Spleen (tissue), 11 donors: ENCODE results near the gene ATG16L1. TPM values are rescaled to one million over a fixed set of nuclear protein-coding genes. Genes with fewer than 3 reads are reported as not detected.

Experiments used
- DNase-seq: peaks from one replicate; pipeline ENCODE4 v3.0.0-alpha.2; 2020
- H3K27ac ChIP-seq, 8 donors: fragments of 200-600 bp; sonication (generic) in 7 of 8; 1 replicate in 4 of 8; 2 replicates in 4 of 8; pipeline versions ENCODE4 v1.5.0 to v1.8.0; 2016 to 2021; ENCODE audit warnings: inconsistent platforms in 4 of 8, mild to moderate bottlenecking in 4 of 8, moderate library complexity in 1 of 8
- H3K27me3 ChIP-seq, 7 donors: fragments of 200-600 bp; sonication (generic) in 6 of 7; replicated peaks in 1 of 7; 1 replicate in 4 of 7; 2 replicates in 3 of 7; pipeline versions ENCODE4 v1.5.0 to v1.8.0; 2016 to 2021; ENCODE audit warnings: inconsistent platforms in 3 of 7, mild to moderate bottlenecking in 1 of 7
- H3K36me3 ChIP-seq, 6 donors: fragments of 200-600 bp; sonication (generic) in 5 of 6; 1 replicate in 4 of 6; 2 replicates in 2 of 6; pipeline versions ENCODE4 v1.5.0 to v1.8.0; 2016 to 2021; ENCODE audit warnings: inconsistent platforms in 2 of 6
- H3K4me1 ChIP-seq, 6 donors: fragments of 200-600 bp; sonication (generic) in 5 of 6; 1 replicate in 3 of 6; 2 replicates in 3 of 6; pipeline versions ENCODE4 v1.5.0 to v1.8.0; 2016 to 2021; ENCODE audit warnings: inconsistent platforms in 3 of 6
- H3K4me3 ChIP-seq, 8 donors: fragments of 200-600 bp; sonication (generic) in 7 of 8; 1 replicate in 4 of 8; 2 replicates in 4 of 8; pipeline versions ENCODE4 v1.5.0 to v1.8.0; 2016 to 2021; ENCODE audit warnings: inconsistent platforms in 4 of 8, mild to moderate bottlenecking in 4 of 8, moderate library complexity in 2 of 8
- H3K9me3 ChIP-seq, 8 donors: fragments of 200-600 bp; sonication (generic) in 7 of 8; 1 replicate in 4 of 8; 2 replicates in 4 of 8; pipeline versions ENCODE4 v1.5.0 to v1.8.0; 2016 to 2021; ENCODE audit warnings: inconsistent platforms in 4 of 8
- CTCF ChIP-seq, 11 experiments: fragments of 200-600 bp in 7 of 11; fragments of 450-650 bp in 4 of 11; sonication (generic) in 4 of 11; IDR thresholded peaks in 8 of 11; conservative IDR thresholded peaks in 3 of 11; 1 replicate in 7 of 11; 2 replicates in 4 of 11; pipeline versions ENCODE4 v1.4.0 to v1.8.0; 2016 to 2021; ENCODE audit warnings: antibody characterized with exemption in 11 of 11, inconsistent platforms in 4 of 11, mild to moderate bottlenecking in 1 of 11
- POLR2A ChIP-seq, 3 donors: fragments of 450-650 bp; IDR thresholded peaks; one replicate each; pipeline ENCODE4 v1.5.1; 2017; ENCODE audit warnings: antibody characterized with exemption in 3 of 3, mild to moderate bottlenecking in 1 of 3
- POLR2AphosphoS5 ChIP-seq, 3 donors: sonication (generic); formaldehyde crosslinking; IDR thresholded peaks; one replicate each; pipeline ENCODE4 v1.5.1; 2017; ENCODE audit warnings: antibody characterized with exemption in 3 of 3
- WGBS, 5 donors: extraction: QIAGEN DNeasy Blood & Tissue Kit in 3 of 5; methylation state at CpG; one replicate each; pipeline versions ENCODE4 v1.1.5 to v1.1.7; 2013 to 2018; 5-methylcytosine and 5-hydroxymethylcytosine counted together
- intact Hi-C: fragments of 100-400 bp; cut with DNase I; formaldehyde crosslinking; loops from one replicate; pipeline ENCODE4 v1.15.0; 2023; ENCODE audit warnings: low total_unique reads
- polyA plus RNA-seq, 3 donors: library from polyadenylated mRNA; stranded (reverse); fragments of 200-250 nt; gene quantifications; one replicate each; pipeline ENCODE4 v1.2.1, GENCODE V29; 2013
- small RNA-seq, 4 donors: library from RNA; depleted of rRNA; stranded (forward); fragments of <200 nt; gene quantifications; one replicate each; pipeline ENCODE3, GENCODE V24; 2016
- total RNA-seq, 7 donors: library from RNA; depleted of rRNA in 3 of 7; stranded (reverse); fragments of >200 nt in 3 of 7; fragmentation: NEBNext Ultra II Directional in 4 of 7; extraction: Animal tissue kit (Norgen Biotek cat#: 25700) in 4 of 7; gene quantifications; one replicate each; pipeline versions ENCODE4 v1.1.0 to v1.2.1, GENCODE V29; 2016 to 2021
- donor health status: healthy with polysubstance abuse.
- donor health status: DM: no; HTN: no; CAD: no; lungs with moderate emphysema.
- donor health status: DM: no; HTN: no; CAD: no.
- donor health status: Bipolar disorder and iron deficiency.
- donor health status: healthy.
- donor health status: DM: no; HTN: no; CAD: no.
- donor health status: DM: yes; HTN: yes; CAD: no.

Gene ATG16L1
- total and polyA plus RNA-seq, 10 donors, result 12.0 to 45.8 (median 32.3) TPM

- no peaks in the 10 kb centered on the region for H3K36me3 ChIP-seq
- H3K27me3 ChIP-seq, result no peaks in the 10 kb centered on the region
- DNase-seq, result no peak
- H3K27ac ChIP-seq, result no peak overlapping the region
- no peak for TF ChIP-seq POLR2AphosphoS5 (IDR thresholded peaks at IDR 0.05)
- TF ChIP-seq CTCF (IDR thresholded peaks at IDR 0.05 in 8 of 11, conservative IDR thresholded peaks at IDR 0.05 in 3 of 11), result no peak
- no peak for TF ChIP-seq POLR2A (IDR thresholded peaks at IDR 0.05)
- H3K4me1 ChIP-seq, result peaks cover 0 to 35% (median 11%) of the 10 kb centered on the region in 6 donors
- no peaks in the 10 kb centered on the region for H3K9me3 ChIP-seq
- no peak overlapping the region for H3K4me3 ChIP-seq
- intact Hi-C loops, result no loop called here
- WGBS, 5 donors, result 93 to 98% (median 93%) methylated on average over 15 of the region's 15 CpGs
These were observed 91.8 kb downstream of the ATG16L1 start for GRCh38 chr2:233343171-233343705.

Small RNAs within 50 kb of the gene (small RNA-seq; reads per million reads assigned to genes)
- gene RN7SL32P (0 reads per million in 4 donors), gene SCARNA5 (346 to 844 (median 604) reads per million in 4 donors), gene SCARNA6 (50.6 to 98.9 (median 61.1) reads per million in 4 donors)

Other genes starting within 250 kb of the ATG16L1 start
- under 1 TPM in 3 of 7 donors, not detected in 4; 0.23 to 0.79 (median 0.43) TPM for gene NGEF, start 238.4 kb upstream of the ATG16L1 start, total RNA-seq
- gene NGEF, start 238.4 kb upstream of the ATG16L1 start, polyA plus RNA-seq, result under 1 TPM in 2 of 3 donors, not detected in 1; 0.26 to 0.45 TPM
- gene NEU2, start 219.0 kb upstream of the ATG16L1 start, total RNA-seq, result not detected
- gene NEU2, start 219.0 kb upstream of the ATG16L1 start, polyA plus RNA-seq, result not detected
- 100 to 1,000 TPM; 172 to 246 (median 186) TPM for gene INPP5D, start 191.3 kb upstream of the ATG16L1 start, total RNA-seq
- 10 to 100 TPM; 71.1 to 97.8 (median 97.4) TPM for gene INPP5D, start 191.3 kb upstream of the ATG16L1 start, polyA plus RNA-seq
- gene SAG, start 56.1 kb downstream of the ATG16L1 start, total RNA-seq, result under 1 TPM in 2 of 7 donors, not detected in 5; 0.09 to 0.20 TPM
- gene SAG, start 56.1 kb downstream of the ATG16L1 start, polyA plus RNA-seq, result not detected
- 100 to 1,000 TPM in 4 of 7 donors, 10 to 100 TPM in 3; 45.2 to 120 (median 102) TPM for gene DGKD, start 102.8 kb downstream of the ATG16L1 start, total RNA-seq
- gene DGKD, start 102.8 kb downstream of the ATG16L1 start, polyA plus RNA-seq, result 10 to 100 TPM; 21.9 to 35.6 (median 32.1) TPM